Epithelial cell of esophagus (primary cell): ENCODE data around the gene PTPRM.

ENCODE experiments used
- DNase-seq: peaks from one replicate; pipeline ENCODE4 v3.0.0; 2010; ENCODE audit warnings: low read depth
- H3K4me3 ChIP-seq: 2 replicates; pipeline ENCODE4 v1.5.1; 2011; ENCODE audit warnings: mild to moderate bottlenecking, low read length, control low read depth
- TF ChIP-seq, protein P1 (sequence below): IDR thresholded peaks from 2 replicates; pipeline ENCODE4 v1.5.1; 2011; ENCODE audit warnings: low read depth, mild to moderate bottlenecking, low read length, control low read depth, inconsistent platforms; ENCODE audit not compliant: insufficient read depth; ENCODE audit errors: missing control alignments

PTPRM gene

DNA sequence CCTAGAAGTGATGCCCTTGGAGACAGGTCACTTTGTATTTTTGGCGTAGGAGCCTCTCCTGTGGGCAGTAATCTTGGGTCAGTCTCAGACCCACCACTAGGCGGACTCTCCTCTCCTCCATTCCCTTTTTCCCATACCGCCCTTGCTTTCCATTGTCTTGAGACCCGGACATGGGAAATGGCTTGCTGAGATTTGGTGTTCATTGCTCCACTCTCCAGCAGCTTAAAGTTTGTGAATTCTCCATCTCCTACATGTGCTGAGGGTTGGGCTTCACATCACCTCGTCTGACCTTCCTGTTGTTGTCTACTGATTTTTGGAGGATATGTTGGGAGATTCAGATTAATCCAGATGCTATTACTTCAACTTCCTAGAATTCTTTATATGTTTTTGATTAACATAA is 882.9 kb downstream of the PTPRM start:
- no peak overlapping the region for H3K4me3 ChIP-seq
- no peak for DNase-seq
- TF ChIP-seq, protein P1, sequence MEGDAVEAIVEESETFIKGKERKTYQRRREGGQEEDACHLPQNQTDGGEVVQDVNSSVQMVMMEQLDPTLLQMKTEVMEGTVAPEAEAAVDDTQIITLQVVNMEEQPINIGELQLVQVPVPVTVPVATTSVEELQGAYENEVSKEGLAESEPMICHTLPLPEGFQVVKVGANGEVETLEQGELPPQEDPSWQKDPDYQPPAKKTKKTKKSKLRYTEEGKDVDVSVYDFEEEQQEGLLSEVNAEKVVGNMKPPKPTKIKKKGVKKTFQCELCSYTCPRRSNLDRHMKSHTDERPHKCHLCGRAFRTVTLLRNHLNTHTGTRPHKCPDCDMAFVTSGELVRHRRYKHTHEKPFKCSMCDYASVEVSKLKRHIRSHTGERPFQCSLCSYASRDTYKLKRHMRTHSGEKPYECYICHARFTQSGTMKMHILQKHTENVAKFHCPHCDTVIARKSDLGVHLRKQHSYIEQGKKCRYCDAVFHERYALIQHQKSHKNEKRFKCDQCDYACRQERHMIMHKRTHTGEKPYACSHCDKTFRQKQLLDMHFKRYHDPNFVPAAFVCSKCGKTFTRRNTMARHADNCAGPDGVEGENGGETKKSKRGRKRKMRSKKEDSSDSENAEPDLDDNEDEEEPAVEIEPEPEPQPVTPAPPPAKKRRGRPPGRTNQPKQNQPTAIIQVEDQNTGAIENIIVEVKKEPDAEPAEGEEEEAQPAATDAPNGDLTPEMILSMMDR: peak; percentile 54

DNA sequence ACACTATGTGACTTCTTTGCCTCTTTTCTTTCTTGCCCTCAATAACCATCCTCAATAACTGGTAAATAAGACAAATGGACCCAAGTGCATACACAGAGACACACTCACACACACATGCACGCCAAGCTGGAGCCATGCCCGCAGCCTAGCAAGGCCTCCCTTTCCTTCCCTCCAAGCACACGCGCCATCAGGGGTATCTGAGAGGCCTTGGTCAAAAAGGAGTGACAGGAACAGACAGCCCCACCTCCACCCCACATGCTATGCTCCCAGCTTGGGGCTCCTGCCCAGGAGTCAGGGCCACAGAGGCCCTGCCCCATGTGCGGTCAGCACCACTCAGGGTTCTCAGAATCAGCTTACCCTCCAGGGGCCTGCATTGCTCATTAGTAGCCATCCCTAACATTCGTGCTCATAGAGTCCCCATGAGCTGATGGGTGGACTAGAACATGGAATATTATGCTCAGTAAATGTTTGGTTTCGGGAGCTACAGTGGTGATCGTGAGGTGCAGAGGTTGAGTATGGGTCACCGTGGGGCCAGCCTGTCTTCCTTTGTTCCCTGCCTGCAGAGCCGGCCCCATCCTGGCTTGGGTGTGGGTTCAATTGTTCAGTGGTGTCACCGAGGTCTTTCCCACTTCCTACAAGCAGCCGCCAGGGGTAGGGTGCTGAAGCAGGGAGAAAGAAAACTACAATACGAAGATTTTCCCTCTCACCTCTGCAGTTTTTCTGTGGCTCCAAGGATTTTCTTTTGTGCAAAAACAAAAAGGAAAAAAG is 884.0 kb downstream of the PTPRM start:
- H3K4me3 ChIP-seq: no peak overlapping the region
- DNase-seq: no peak
- TF ChIP-seq, protein P1: no peak

DNA sequence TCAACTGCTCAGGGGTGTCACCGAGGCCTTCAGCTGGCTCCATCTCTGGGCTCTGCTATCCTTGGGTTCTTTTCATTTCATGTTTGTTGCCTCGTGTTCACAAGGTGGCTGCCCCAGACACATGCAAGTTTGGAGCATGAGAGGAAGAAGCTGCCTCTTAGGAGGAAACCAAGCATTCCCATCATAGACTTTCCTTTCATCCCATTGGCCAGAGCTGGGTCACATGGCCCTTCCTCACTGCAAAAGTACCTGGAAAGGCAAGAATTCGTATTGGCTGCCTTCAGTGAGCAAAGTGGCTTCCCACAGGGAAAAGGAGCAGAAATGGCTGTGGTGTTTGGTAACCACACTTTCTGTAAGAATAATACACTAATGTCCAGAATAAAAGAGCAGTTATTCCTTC is 886.4 kb downstream of the PTPRM start:
- TF ChIP-seq, protein P1: no peak
- no peak for DNase-seq
- H3K4me3 ChIP-seq: no peak overlapping the region

DNA sequence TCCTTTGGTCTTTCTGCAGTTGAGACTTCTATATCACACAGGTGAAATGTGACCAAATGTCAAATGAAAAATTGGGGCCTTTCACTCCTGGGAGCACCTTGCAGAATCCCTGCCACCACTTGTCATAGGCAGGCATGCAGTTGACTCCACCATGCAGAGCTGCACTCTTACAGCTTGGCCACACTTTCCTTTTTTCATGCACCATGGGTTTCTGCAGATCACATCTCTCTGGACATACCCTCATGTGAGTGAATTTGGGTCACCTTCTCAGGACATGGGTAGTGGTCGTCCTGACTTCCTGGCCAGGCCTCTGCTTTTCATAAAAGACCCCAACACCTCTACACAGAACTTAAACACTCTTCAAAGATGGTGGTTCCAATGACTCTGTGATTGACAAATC is 887.0 kb downstream of the PTPRM start:
- no peak for DNase-seq
- no peak overlapping the region for H3K4me3 ChIP-seq
- TF ChIP-seq, protein P1: no peak

DNA sequence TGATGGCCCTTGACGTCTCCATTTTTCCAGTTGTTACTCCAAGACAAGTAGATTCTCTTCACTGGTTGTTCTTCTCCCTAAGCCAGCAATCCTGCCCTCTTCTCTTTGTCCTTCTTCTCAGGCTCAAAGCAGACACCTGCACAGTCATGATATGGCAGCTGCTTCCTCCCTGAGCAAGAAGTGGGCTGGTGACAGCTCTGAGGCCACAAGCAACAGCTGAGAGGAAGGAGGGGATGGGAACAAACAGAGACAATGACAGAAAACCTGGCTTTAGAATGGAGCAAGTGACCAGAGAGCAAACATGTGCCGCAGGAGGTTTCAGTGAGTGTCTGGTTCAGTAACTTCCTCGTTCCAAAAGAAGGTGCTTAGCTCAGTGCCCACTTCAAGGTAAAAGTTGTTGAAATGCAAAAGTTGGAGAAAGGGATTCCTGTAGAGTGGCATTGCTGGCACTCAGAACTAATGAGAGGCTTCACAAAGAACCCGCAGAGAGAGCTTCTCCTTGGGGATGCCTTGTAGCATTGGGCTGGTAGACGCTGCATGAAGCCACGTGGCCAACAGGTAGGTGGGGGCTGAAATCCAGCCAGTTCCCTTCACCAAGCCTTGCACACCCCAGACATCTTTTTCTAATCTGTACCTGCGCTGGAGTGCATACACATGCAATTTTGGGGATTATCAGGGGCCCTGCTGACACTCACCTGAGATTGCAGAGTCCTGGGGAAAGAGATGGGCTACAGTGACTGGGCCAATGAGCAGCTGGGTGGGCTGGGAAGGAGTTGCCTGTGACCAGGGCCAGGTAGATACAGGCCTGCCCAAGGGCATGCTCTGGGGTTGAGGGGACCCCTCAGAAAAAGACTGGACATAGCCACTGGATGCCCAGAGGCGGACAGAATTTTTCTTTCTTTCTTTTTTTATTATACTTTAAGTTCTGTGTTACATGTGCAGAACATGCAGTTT is 888.8 kb downstream of the PTPRM start:
- H3K4me3 ChIP-seq: no peak overlapping the region
- TF ChIP-seq, protein P1: no peak
- no peak for DNase-seq
